Measurements from ENCODE around the gene ARHGAP28.

Gene ARHGAP28

GRCh38 chr18:6891788-6892187 lies 162.3 kb downstream of the ARHGAP28 start:
- Histone ChIP-seq H3K36me3 (ENCODE audit: control insufficient read depth in 2 of 2, insufficient read depth in 2 of 2, low read length in 2 of 2) (no peaks in the 10 kb centered on the region), H3K4me3 (ENCODE audit: low read length in 2 of 2) (no peak overlapping the region)

GRCh38 chr18:6901286-6901926 lies 171.9 kb downstream of the ARHGAP28 start:
- H3K27ac ChIP-seq (ENCODE audit: low read depth in 2 of 2, low read length in 2 of 2) = no peak overlapping the region
- no peaks in the 10 kb centered on the region for H3K27me3 ChIP-seq (ENCODE audit: control insufficient read depth in 2 of 2, insufficient read depth in 2 of 2, low read length in 2 of 2)
- H3K9ac ChIP-seq (ENCODE audit: low read depth in 1 of 2, low read length in 2 of 2) = no peak overlapping the region
- H3K9me3 ChIP-seq (ENCODE audit: control insufficient read depth in 2 of 2, low read length in 2 of 2) = no peaks in the 10 kb centered on the region
- no peaks in the 10 kb centered on the region for H3K4me1 ChIP-seq (ENCODE audit: control insufficient read depth in 2 of 2, insufficient read depth in 2 of 2, low read length in 2 of 2)
- H3K36me3 ChIP-seq (ENCODE audit: control insufficient read depth in 2 of 2, insufficient read depth in 2 of 2, low read length in 2 of 2) = no peaks in the 10 kb centered on the region
- no peak overlapping the region for H3K4me3 ChIP-seq (ENCODE audit: low read length in 2 of 2)

More at GRCh38 chr18:6891788-6892187, 162.3 kb downstream of the ARHGAP28 start:
- Histone ChIP-seq H3K27me3 (ENCODE audit: control insufficient read depth in 2 of 2, insufficient read depth in 2 of 2, low read length in 2 of 2) (no peaks in the 10 kb centered on the region), H3K4me1 (ENCODE audit: control insufficient read depth in 2 of 2, insufficient read depth in 2 of 2, low read length in 2 of 2) (no peaks in the 10 kb centered on the region), H3K9me3 (ENCODE audit: control insufficient read depth in 2 of 2, low read length in 2 of 2) (no peaks in the 10 kb centered on the region), H3K27ac (ENCODE audit: low read depth in 2 of 2, low read length in 2 of 2) (no peak overlapping the region), H3K9ac (ENCODE audit: low read depth in 1 of 2, low read length in 2 of 2) (no peak overlapping the region)

GRCh38 chr18:6917072-6917471 lies 187.6 kb downstream of the ARHGAP28 start:
- no peak overlapping the region for H3K4me3 ChIP-seq (ENCODE audit: low read length in 2 of 2)
- no peaks in the 10 kb centered on the region for H3K36me3 ChIP-seq (ENCODE audit: control insufficient read depth in 2 of 2, insufficient read depth in 2 of 2, low read length in 2 of 2)
- no peaks in the 10 kb centered on the region for H3K4me1 ChIP-seq (ENCODE audit: control insufficient read depth in 2 of 2, insufficient read depth in 2 of 2, low read length in 2 of 2)
- no peak overlapping the region for H3K9ac ChIP-seq (ENCODE audit: low read depth in 1 of 2, low read length in 2 of 2)
- no peaks in the 10 kb centered on the region for H3K27me3 ChIP-seq (ENCODE audit: control insufficient read depth in 2 of 2, insufficient read depth in 2 of 2, low read length in 2 of 2)
- H3K9me3 ChIP-seq (ENCODE audit: control insufficient read depth in 2 of 2, low read length in 2 of 2) = no peaks in the 10 kb centered on the region
- no peak overlapping the region for H3K27ac ChIP-seq (ENCODE audit: low read depth in 2 of 2, low read length in 2 of 2)

GRCh38 chr18:6920099-6920955 lies 190.8 kb downstream of the ARHGAP28 start:
- Histone ChIP-seq H3K27me3 (ENCODE audit: control insufficient read depth in 2 of 2, insufficient read depth in 2 of 2, low read length in 2 of 2) (no peaks in the 10 kb centered on the region), H3K9ac (ENCODE audit: low read depth in 1 of 2, low read length in 2 of 2) (no peak overlapping the region), H3K4me3 (ENCODE audit: low read length in 2 of 2) (no peak overlapping the region), H3K9me3 (ENCODE audit: control insufficient read depth in 2 of 2, low read length in 2 of 2) (no peaks in the 10 kb centered on the region), H3K4me1 (ENCODE audit: control insufficient read depth in 2 of 2, insufficient read depth in 2 of 2, low read length in 2 of 2) (no peaks in the 10 kb centered on the region), H3K36me3 (ENCODE audit: control insufficient read depth in 2 of 2, insufficient read depth in 2 of 2, low read length in 2 of 2) (no peaks in the 10 kb centered on the region), H3K27ac (ENCODE audit: low read depth in 2 of 2, low read length in 2 of 2) (no peak overlapping the region)

- no peak overlapping the region for H3K9ac ChIP-seq (ENCODE audit: low read depth in 1 of 2, low read length in 2 of 2)
- H3K4me3 ChIP-seq (ENCODE audit: low read length in 2 of 2) = no peak overlapping the region
- no peaks in the 10 kb centered on the region for H3K36me3 ChIP-seq (ENCODE audit: control insufficient read depth in 2 of 2, insufficient read depth in 2 of 2, low read length in 2 of 2)
- H3K27ac ChIP-seq (ENCODE audit: low read depth in 2 of 2, low read length in 2 of 2) = no peak overlapping the region
- no peaks in the 10 kb centered on the region for H3K9me3 ChIP-seq (ENCODE audit: control insufficient read depth in 2 of 2, low read length in 2 of 2)
- H3K4me1 ChIP-seq (ENCODE audit: control insufficient read depth in 2 of 2, insufficient read depth in 2 of 2, low read length in 2 of 2) = no peaks in the 10 kb centered on the region
- no peaks in the 10 kb centered on the region for H3K27me3 ChIP-seq (ENCODE audit: control insufficient read depth in 2 of 2, insufficient read depth in 2 of 2, low read length in 2 of 2)
These were observed 192.1 kb downstream of the ARHGAP28 start for GRCh38 chr18:6921571-6921970.

GRCh38 chr18:6923220-6923619 lies 193.7 kb downstream of the ARHGAP28 start:
- no peak overlapping the region for H3K4me3 ChIP-seq (ENCODE audit: low read length in 2 of 2)
- H3K27ac ChIP-seq (ENCODE audit: low read depth in 2 of 2, low read length in 2 of 2) = no peak overlapping the region
- no peaks in the 10 kb centered on the region for H3K36me3 ChIP-seq (ENCODE audit: control insufficient read depth in 2 of 2, insufficient read depth in 2 of 2, low read length in 2 of 2)
- H3K9ac ChIP-seq (ENCODE audit: low read depth in 1 of 2, low read length in 2 of 2) = no peak overlapping the region
- no peaks in the 10 kb centered on the region for H3K4me1 ChIP-seq (ENCODE audit: control insufficient read depth in 2 of 2, insufficient read depth in 2 of 2, low read length in 2 of 2)
- no peaks in the 10 kb centered on the region for H3K9me3 ChIP-seq (ENCODE audit: control insufficient read depth in 2 of 2, low read length in 2 of 2)
- no peaks in the 10 kb centered on the region for H3K27me3 ChIP-seq (ENCODE audit: control insufficient read depth in 2 of 2, insufficient read depth in 2 of 2, low read length in 2 of 2)

GRCh38 chr18:6927153-6927552 lies 197.6 kb downstream of the ARHGAP28 start:
- Histone ChIP-seq H3K36me3 (ENCODE audit: control insufficient read depth in 2 of 2, insufficient read depth in 2 of 2, low read length in 2 of 2) (no peaks in the 10 kb centered on the region), H3K9me3 (ENCODE audit: control insufficient read depth in 2 of 2, low read length in 2 of 2) (no peaks in the 10 kb centered on the region), H3K27me3 (ENCODE audit: control insufficient read depth in 2 of 2, insufficient read depth in 2 of 2, low read length in 2 of 2) (no peaks in the 10 kb centered on the region), H3K9ac (ENCODE audit: low read depth in 1 of 2, low read length in 2 of 2) (no peak overlapping the region), H3K4me3 (ENCODE audit: low read length in 2 of 2) (no peak overlapping the region), H3K27ac (ENCODE audit: low read depth in 2 of 2, low read length in 2 of 2) (no peak overlapping the region), H3K4me1 (ENCODE audit: control insufficient read depth in 2 of 2, insufficient read depth in 2 of 2, low read length in 2 of 2) (peaks cover 0 to 5% of the 10 kb centered on the region in 2 donors)

- H3K9me3 ChIP-seq (ENCODE audit: control insufficient read depth in 2 of 2, low read length in 2 of 2) = no peaks in the 10 kb centered on the region
- no peaks in the 10 kb centered on the region for H3K36me3 ChIP-seq (ENCODE audit: control insufficient read depth in 2 of 2, insufficient read depth in 2 of 2, low read length in 2 of 2)
- no peaks in the 10 kb centered on the region for H3K27me3 ChIP-seq (ENCODE audit: control insufficient read depth in 2 of 2, insufficient read depth in 2 of 2, low read length in 2 of 2)
- no peak overlapping the region for H3K4me3 ChIP-seq (ENCODE audit: low read length in 2 of 2)
- peak overlapping the region in 1 of 2 donors; percentile 40 for H3K9ac ChIP-seq (ENCODE audit: low read depth in 1 of 2, low read length in 2 of 2)
- H3K4me1 ChIP-seq (ENCODE audit: control insufficient read depth in 2 of 2, insufficient read depth in 2 of 2, low read length in 2 of 2) = peaks cover 0 to 5% of the 10 kb centered on the region in 2 donors
- peak overlapping the region in 1 of 2 donors; percentile 83 for H3K27ac ChIP-seq (ENCODE audit: low read depth in 2 of 2, low read length in 2 of 2)
These were observed 198.8 kb downstream of the ARHGAP28 start for GRCh38 chr18:6928359-6928758.

- H3K27ac ChIP-seq (ENCODE audit: low read depth in 2 of 2, low read length in 2 of 2) = peak overlapping the region in 1 of 2 donors; percentile 83
- peak overlapping the region in 1 of 2 donors; percentile 53 for H3K4me3 ChIP-seq (ENCODE audit: low read length in 2 of 2)
- peaks cover 0 to 5% of the 10 kb centered on the region in 2 donors for H3K4me1 ChIP-seq (ENCODE audit: control insufficient read depth in 2 of 2, insufficient read depth in 2 of 2, low read length in 2 of 2)
- no peaks in the 10 kb centered on the region for H3K9me3 ChIP-seq (ENCODE audit: control insufficient read depth in 2 of 2, low read length in 2 of 2)
- H3K36me3 ChIP-seq (ENCODE audit: control insufficient read depth in 2 of 2, insufficient read depth in 2 of 2, low read length in 2 of 2) = no peaks in the 10 kb centered on the region
- peak overlapping the region in 1 of 2 donors; percentile 53 for H3K9ac ChIP-seq (ENCODE audit: low read depth in 1 of 2, low read length in 2 of 2)
- no peaks in the 10 kb centered on the region for H3K27me3 ChIP-seq (ENCODE audit: control insufficient read depth in 2 of 2, insufficient read depth in 2 of 2, low read length in 2 of 2)
These were observed 200.0 kb downstream of the ARHGAP28 start for GRCh38 chr18:6929370-6930102.

- H3K4me3 ChIP-seq (ENCODE audit: low read length in 2 of 2) = no peak overlapping the region
- H3K27ac ChIP-seq (ENCODE audit: low read depth in 2 of 2, low read length in 2 of 2) = no peak overlapping the region
- H3K36me3 ChIP-seq (ENCODE audit: control insufficient read depth in 2 of 2, insufficient read depth in 2 of 2, low read length in 2 of 2) = no peaks in the 10 kb centered on the region
- H3K9ac ChIP-seq (ENCODE audit: low read depth in 1 of 2, low read length in 2 of 2) = no peak overlapping the region
- H3K4me1 ChIP-seq (ENCODE audit: control insufficient read depth in 2 of 2, insufficient read depth in 2 of 2, low read length in 2 of 2) = peaks cover 0 to 7% of the 10 kb centered on the region in 2 donors
- H3K27me3 ChIP-seq (ENCODE audit: control insufficient read depth in 2 of 2, insufficient read depth in 2 of 2, low read length in 2 of 2) = no peaks in the 10 kb centered on the region
- no peaks in the 10 kb centered on the region for H3K9me3 ChIP-seq (ENCODE audit: control insufficient read depth in 2 of 2, low read length in 2 of 2)
These were observed 205.3 kb downstream of the ARHGAP28 start for GRCh38 chr18:6934859-6935258.

Measured in mucosa of rectum (tissue), 2 donors.